ENCODE results near the gene FAM131B.

The FAM131B gene

GRCh38 chr7:143321242-143321641, 41.3 kb downstream of the FAM131B start:
- TF ChIP-seq NFIC (IDR thresholded peaks at IDR 0.05) (no peak), TEAD4 (IDR thresholded peaks at IDR 0.05) (no peak), EP300 (IDR thresholded peaks at IDR 0.05; ENCODE audit: borderline replicate concordance) (no peak), EGR1 (IDR thresholded peaks at IDR 0.05) (no peak), YY1 (IDR thresholded peaks at IDR 0.05; ENCODE audit: low read depth) (no peak), TCF12 (IDR thresholded peaks at IDR 0.05; ENCODE audit: low read depth) (no peak), CREB1 (IDR thresholded peaks at IDR 0.05; ENCODE audit: low read depth) (no peak), TAF1 (IDR thresholded peaks at IDR 0.05; ENCODE audit: low read depth) (no peak), CEBPB (IDR thresholded peaks at IDR 0.05) (no peak), MAX (IDR thresholded peaks at IDR 0.05) (no peak), ZBTB7A (IDR thresholded peaks at IDR 0.05; ENCODE audit: low read depth) (no peak)
- TF ChIP-seq, protein P1, sequence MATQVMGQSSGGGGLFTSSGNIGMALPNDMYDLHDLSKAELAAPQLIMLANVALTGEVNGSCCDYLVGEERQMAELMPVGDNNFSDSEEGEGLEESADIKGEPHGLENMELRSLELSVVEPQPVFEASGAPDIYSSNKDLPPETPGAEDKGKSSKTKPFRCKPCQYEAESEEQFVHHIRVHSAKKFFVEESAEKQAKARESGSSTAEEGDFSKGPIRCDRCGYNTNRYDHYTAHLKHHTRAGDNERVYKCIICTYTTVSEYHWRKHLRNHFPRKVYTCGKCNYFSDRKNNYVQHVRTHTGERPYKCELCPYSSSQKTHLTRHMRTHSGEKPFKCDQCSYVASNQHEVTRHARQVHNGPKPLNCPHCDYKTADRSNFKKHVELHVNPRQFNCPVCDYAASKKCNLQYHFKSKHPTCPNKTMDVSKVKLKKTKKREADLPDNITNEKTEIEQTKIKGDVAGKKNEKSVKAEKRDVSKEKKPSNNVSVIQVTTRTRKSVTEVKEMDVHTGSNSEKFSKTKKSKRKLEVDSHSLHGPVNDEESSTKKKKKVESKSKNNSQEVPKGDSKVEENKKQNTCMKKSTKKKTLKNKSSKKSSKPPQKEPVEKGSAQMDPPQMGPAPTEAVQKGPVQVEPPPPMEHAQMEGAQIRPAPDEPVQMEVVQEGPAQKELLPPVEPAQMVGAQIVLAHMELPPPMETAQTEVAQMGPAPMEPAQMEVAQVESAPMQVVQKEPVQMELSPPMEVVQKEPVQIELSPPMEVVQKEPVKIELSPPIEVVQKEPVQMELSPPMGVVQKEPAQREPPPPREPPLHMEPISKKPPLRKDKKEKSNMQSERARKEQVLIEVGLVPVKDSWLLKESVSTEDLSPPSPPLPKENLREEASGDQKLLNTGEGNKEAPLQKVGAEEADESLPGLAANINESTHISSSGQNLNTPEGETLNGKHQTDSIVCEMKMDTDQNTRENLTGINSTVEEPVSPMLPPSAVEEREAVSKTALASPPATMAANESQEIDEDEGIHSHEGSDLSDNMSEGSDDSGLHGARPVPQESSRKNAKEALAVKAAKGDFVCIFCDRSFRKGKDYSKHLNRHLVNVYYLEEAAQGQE (IDR thresholded peaks at IDR 0.05; ENCODE audit: low read depth), result no peak
- TF ChIP-seq, protein P2, sequence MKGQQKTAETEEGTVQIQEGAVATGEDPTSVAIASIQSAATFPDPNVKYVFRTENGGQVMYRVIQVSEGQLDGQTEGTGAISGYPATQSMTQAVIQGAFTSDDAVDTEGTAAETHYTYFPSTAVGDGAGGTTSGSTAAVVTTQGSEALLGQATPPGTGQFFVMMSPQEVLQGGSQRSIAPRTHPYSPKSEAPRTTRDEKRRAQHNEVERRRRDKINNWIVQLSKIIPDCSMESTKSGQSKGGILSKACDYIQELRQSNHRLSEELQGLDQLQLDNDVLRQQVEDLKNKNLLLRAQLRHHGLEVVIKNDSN (IDR thresholded peaks at IDR 0.05), result no peak

DNA sequence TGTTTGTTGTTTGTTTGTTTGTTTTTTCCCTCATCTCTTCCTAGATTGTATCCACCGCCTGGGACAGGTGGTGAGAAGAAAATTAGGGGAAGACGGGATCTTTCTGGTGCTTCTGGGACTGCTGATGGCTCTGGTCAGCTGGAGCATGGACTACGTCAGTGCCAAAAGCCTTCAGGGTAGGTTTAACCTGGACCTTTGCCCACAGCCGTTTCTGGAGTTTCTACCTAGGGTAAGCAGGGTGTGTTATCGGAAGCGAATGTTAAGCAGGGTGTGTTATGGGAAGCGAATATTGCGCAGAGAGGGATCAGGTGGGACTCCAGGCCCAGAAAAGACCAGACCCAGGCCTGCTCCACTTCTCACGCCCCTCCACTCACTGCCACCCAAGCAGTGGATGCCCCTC, 41.9 kb downstream of the FAM131B start:
- no peak for TF ChIP-seq CREB1 (IDR thresholded peaks at IDR 0.05; ENCODE audit: low read depth)
- no peak for TF ChIP-seq MAX (IDR thresholded peaks at IDR 0.05)
- TF ChIP-seq TEAD4 (IDR thresholded peaks at IDR 0.05), result no peak
- no peak for TF ChIP-seq EP300 (IDR thresholded peaks at IDR 0.05; ENCODE audit: borderline replicate concordance)
- no peak for TF ChIP-seq FOXM1 (IDR thresholded peaks at IDR 0.05; ENCODE audit: borderline replicate concordance, low read depth)
- no peak for TF ChIP-seq NFIC (IDR thresholded peaks at IDR 0.05)
- TF ChIP-seq TCF12 (IDR thresholded peaks at IDR 0.05; ENCODE audit: low read depth), result no peak
- TF ChIP-seq YY1 (IDR thresholded peaks at IDR 0.05; ENCODE audit: low read depth), result no peak
- no peak for TF ChIP-seq EGR1 (IDR thresholded peaks at IDR 0.05)
- TF ChIP-seq, protein P2 (IDR thresholded peaks at IDR 0.05), result no peak
- TF ChIP-seq ZBTB7A (IDR thresholded peaks at IDR 0.05; ENCODE audit: low read depth), result no peak
- TF ChIP-seq, protein P1 (IDR thresholded peaks at IDR 0.05; ENCODE audit: low read depth), result no peak
- TF ChIP-seq TAF1 (IDR thresholded peaks at IDR 0.05; ENCODE audit: low read depth), result no peak
- no peak for TF ChIP-seq CEBPB (IDR thresholded peaks at IDR 0.05)
- TF ChIP-seq RAD21 (IDR thresholded peaks at IDR 0.05; ENCODE audit: low read depth), result no peak

GRCh38 chr7:143318661-143319060, 43.9 kb downstream of the FAM131B start:
- TF ChIP-seq FOXM1 (IDR thresholded peaks at IDR 0.05; ENCODE audit: borderline replicate concordance, low read depth), result no peak
- TF ChIP-seq, protein P2 (IDR thresholded peaks at IDR 0.05), result no peak
- no peak for TF ChIP-seq MAX (IDR thresholded peaks at IDR 0.05)

DNA sequence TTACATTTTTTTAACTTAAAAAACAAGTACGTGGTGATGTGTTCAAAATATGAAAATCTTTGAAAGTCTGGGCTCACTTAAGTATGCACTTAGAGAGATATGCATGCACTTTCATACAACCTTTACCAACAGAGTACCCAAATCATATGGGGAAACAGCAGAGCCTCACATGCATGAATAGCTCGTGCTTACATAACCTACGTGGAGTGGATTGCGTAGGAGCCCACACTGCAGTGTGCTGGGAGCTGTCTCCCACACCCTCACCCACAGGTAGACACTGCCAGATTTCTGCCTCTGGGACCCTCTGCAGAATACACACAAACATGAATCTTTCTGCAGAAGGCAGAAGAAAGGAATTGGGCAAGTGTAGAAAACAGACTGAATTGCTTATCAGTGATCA, 46.0 kb downstream of the FAM131B start:
- TF ChIP-seq NFIC (IDR thresholded peaks at IDR 0.05) (no peak), FOXM1 (IDR thresholded peaks at IDR 0.05; ENCODE audit: borderline replicate concordance, low read depth) (no peak), YY1 (IDR thresholded peaks at IDR 0.05; ENCODE audit: low read depth) (no peak), CREB1 (IDR thresholded peaks at IDR 0.05; ENCODE audit: low read depth) (no peak), EGR1 (IDR thresholded peaks at IDR 0.05) (no peak), MAX (IDR thresholded peaks at IDR 0.05) (no peak), RAD21 (IDR thresholded peaks at IDR 0.05; ENCODE audit: low read depth) (no peak), TCF12 (IDR thresholded peaks at IDR 0.05; ENCODE audit: low read depth) (no peak), TAF1 (IDR thresholded peaks at IDR 0.05; ENCODE audit: low read depth) (no peak), EP300 (IDR thresholded peaks at IDR 0.05; ENCODE audit: borderline replicate concordance) (no peak), TEAD4 (IDR thresholded peaks at IDR 0.05) (no peak), ZBTB7A (IDR thresholded peaks at IDR 0.05; ENCODE audit: low read depth) (no peak), CEBPB (IDR thresholded peaks at IDR 0.05) (no peak)
- TF ChIP-seq, protein P1 (IDR thresholded peaks at IDR 0.05; ENCODE audit: low read depth), result no peak
- TF ChIP-seq, protein P2 (IDR thresholded peaks at IDR 0.05), result no peak
